Measurements from ENCODE around the gene DGKZ. TPM values are rescaled to one million over a fixed set of nuclear protein-coding genes. Genes with fewer than 3 reads are reported as not detected.

DGKZ gene
- total RNA-seq, 1 experiment from 2014 or later: 68.9 TPM

DNA sequence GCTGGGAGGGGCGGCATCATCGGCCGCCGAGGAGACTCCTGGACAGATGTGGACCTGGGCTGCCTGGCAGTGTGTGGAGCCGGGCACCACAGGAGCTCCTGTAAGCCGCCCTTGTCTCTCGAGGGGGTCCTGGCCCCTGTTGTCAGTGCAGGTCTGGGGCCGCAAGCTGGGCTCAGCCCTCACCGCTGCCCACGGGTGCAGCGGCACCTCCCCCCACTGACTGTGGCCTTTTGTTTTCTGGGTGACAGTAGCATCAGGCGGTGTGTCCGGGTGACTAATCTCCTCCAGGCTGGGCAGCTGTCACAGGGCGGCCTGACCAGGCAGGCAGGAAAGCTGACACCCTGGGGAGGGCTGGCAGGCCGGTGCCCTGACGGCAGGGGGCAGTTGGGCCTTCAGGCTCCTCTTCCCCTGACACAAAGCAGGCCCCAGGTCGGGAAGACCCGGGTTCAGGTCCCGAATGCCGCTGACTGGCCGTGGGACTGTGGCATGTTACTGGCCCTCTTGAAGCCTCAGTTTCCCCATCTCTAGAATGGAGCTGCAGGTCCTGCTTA is 16.3 kb downstream of the DGKZ start:
- Histone ChIP-seq H3K56ac (ENCODE audit: insufficient read length, low read depth, low read length) (no peak overlapping the region), H2BK20ac (ENCODE audit: low read depth, low read length, poor library complexity, severe bottlenecking) (no peak overlapping the region), H2BK12ac (ENCODE audit: insufficient read length, low read depth, low read length) (no peak overlapping the region), H2BK120ac (ENCODE audit: low read depth, low read length, poor library complexity, severe bottlenecking) (no peak overlapping the region), H3K4me2 (ENCODE audit: insufficient read depth, insufficient read length, low read length) (no peak overlapping the region), H3K9ac (ENCODE audit: extremely low read depth, insufficient read length, low read length) (no peak overlapping the region), H2AK5ac (ENCODE audit: insufficient read length, low read length) (no peak overlapping the region), H3K27ac (ENCODE audit: insufficient read length, low read depth, low read length) (no peak overlapping the region), H3K4ac (ENCODE audit: low read depth, low read length) (no peak overlapping the region), H3K79me2 (ENCODE audit: insufficient read depth, low read length) (no peaks in the 10 kb centered on the region; the same call in 1 of the 2 replicates), H2BK5ac (ENCODE audit: insufficient read length, low read length) (no peak overlapping the region), H4K91ac (ENCODE audit: insufficient read length, low read depth, low read length) (no peak overlapping the region), H2AFZ (ENCODE audit: low read length) (no peak overlapping the region), H3T11ph (ENCODE audit: low read length) (no peak overlapping the region), H3K9me3 (ENCODE audit: control insufficient read depth, low read depth, low read length) (no peaks in the 10 kb centered on the region), H3K18ac (ENCODE audit: insufficient read length, low read depth, low read length) (no peak overlapping the region), H2BK15ac (ENCODE audit: low read depth, low read length) (no peak overlapping the region), H3K4me1 (ENCODE audit: insufficient read depth, low read length) (no peaks in the 10 kb centered on the region; the same call in 1 of the 2 replicates), H3K79me1 (ENCODE audit: insufficient read depth, low read depth, low read length, poor library complexity, severe bottlenecking) (no peaks in the 10 kb centered on the region), H4K5ac (ENCODE audit: insufficient read length, low read depth, low read length) (no peak overlapping the region), H3K27me3 (ENCODE audit: insufficient read depth, low read length) (no peaks in the 10 kb centered on the region), H3K23ac (ENCODE audit: insufficient read length, low read depth, low read length) (no peak overlapping the region), H3K23me2 (ENCODE audit: insufficient read length, low read depth, low read length, poor library complexity, severe bottlenecking) (no peaks in the 10 kb centered on the region), H4K20me1 (ENCODE audit: control insufficient read depth, insufficient read depth, insufficient read length) (no peaks in the 10 kb centered on the region), H3K14ac (ENCODE audit: insufficient read depth, low read length) (no peak overlapping the region), H4K8ac (replicated peaks; ENCODE audit: insufficient read length, low read depth, low read length) (no peak overlapping the region)
- DNase-seq: no peak
- H3K27ac Mint-ChIP-seq: no peak overlapping the region
- H3K4me1 Mint-ChIP-seq: peaks cover 24 to 41% of the 10 kb centered on the region in 2 experiments
- no CpG with 5 or more reads among the region's 21 CpGs for WGBS (ENCODE audit: extremely low coverage, insufficient read length, low lambda C conversion rate)
- H3K4me3 Mint-ChIP-seq: no peak overlapping the region
- H3K36me3 Mint-ChIP-seq (ENCODE audit: insufficient read depth in 1 of 3, low read depth in 3 of 3): peaks cover 3 to 8% (median 5%) of the 10 kb centered on the region in 3 experiments
- TF ChIP-seq, protein P1, sequence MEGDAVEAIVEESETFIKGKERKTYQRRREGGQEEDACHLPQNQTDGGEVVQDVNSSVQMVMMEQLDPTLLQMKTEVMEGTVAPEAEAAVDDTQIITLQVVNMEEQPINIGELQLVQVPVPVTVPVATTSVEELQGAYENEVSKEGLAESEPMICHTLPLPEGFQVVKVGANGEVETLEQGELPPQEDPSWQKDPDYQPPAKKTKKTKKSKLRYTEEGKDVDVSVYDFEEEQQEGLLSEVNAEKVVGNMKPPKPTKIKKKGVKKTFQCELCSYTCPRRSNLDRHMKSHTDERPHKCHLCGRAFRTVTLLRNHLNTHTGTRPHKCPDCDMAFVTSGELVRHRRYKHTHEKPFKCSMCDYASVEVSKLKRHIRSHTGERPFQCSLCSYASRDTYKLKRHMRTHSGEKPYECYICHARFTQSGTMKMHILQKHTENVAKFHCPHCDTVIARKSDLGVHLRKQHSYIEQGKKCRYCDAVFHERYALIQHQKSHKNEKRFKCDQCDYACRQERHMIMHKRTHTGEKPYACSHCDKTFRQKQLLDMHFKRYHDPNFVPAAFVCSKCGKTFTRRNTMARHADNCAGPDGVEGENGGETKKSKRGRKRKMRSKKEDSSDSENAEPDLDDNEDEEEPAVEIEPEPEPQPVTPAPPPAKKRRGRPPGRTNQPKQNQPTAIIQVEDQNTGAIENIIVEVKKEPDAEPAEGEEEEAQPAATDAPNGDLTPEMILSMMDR (conservative IDR thresholded peaks at IDR 0.05): no peak
- H3K9me3 Mint-ChIP-seq: no peaks in the 10 kb centered on the region
- no peaks in the 10 kb centered on the region for H3K27me3 Mint-ChIP-seq (ENCODE audit: low read depth)
